Testis (tissue), 5 donors: ENCODE results near the gene UPK3BL2. TPM values are rescaled to one million over a fixed set of nuclear protein-coding genes. Genes with fewer than 3 reads are reported as not detected.
"Not testable (repeated sequence)": the region's sequence is repeated elsewhere in the genome, so short reads cannot be mapped to it uniquely, and the experiment has no call there.

Experiments
- DNase-seq: peaks from one replicate; pipeline ENCODE4 v3.0.0-alpha.2; 2019
- H3K27ac ChIP-seq, 2 donors: fragments of 200-600 bp; sonication (generic); one replicate each; pipeline ENCODE4 v1.5.1; 2019
- H3K27me3 ChIP-seq: fragments of 200-600 bp; sonication (generic); one replicate; pipeline ENCODE4 v1.5.1; 2019
- H3K36me3 ChIP-seq: fragments of 200-600 bp; sonication (generic); one replicate; pipeline ENCODE4 v1.5.1; 2017; ENCODE audit warnings: low read depth; ENCODE audit errors: missing control alignments
- H3K4me1 ChIP-seq: fragments of 200-600 bp; sonication (generic); one replicate; pipeline ENCODE4 v1.5.1; 2019
- H3K4me3 ChIP-seq, 2 donors: fragments of 200-600 bp; sonication (generic); one replicate each; pipeline ENCODE4 v1.5.1; 2017 to 2019
- H3K9me3 ChIP-seq: fragments of 200-600 bp; sonication (generic); one replicate; pipeline ENCODE4 v1.5.1; 2017
- WGBS, 2 donors: methylation state at CpG; one replicate each; pipeline ENCODE4 v1.1.5; 2018; 5-methylcytosine and 5-hydroxymethylcytosine counted together
- intact Hi-C: fragments of 100-400 bp; cut with DNase I; formaldehyde crosslinking; loops from one replicate; pipeline ENCODE4 v1.15.1; 2023; ENCODE audit warnings: low total_unique reads
- long read RNA-seq, 2 donors: transcript quantifications; one replicate each; lab custom pipeline, GENCODE V29; 2026
- polyA plus RNA-seq: library from polyadenylated mRNA; stranded (reverse); fragments of 350-450 nt; fragmentation: Illumina TruSeq; extraction: RNeasy Lipid Tissue Mini Kit (QIAGEN cat#74804); gene quantifications from one replicate; pipeline ENCODE4 v1.2.3, GENCODE V29; 2014; ENCODE audit warnings: low read depth, low replicate concordance; ENCODE audit not compliant: insufficient read depth
- total RNA-seq, 2 donors: library from RNA; depleted of rRNA; stranded (reverse); fragments of >200 nt; gene quantifications; one replicate each; pipeline ENCODE4 v1.2.3, GENCODE V29; 2016

UPK3BL2 gene
- total RNA-seq (10 to 100 TPM in 1 of 2 donors, 1 to 10 TPM in 1; 5.6 to 10.5 TPM), polyA plus RNA-seq (4.4 TPM)
- long read RNA-seq, donor 1 = 0 reads
- long read RNA-seq, donor 2 = 0 reads

GRCh38 chr7:102543596-102543995 lies at the start of gene UPK3BL2:
UPK3BL2 (minus strand) TSS chr7:102543696; CDS start chr7:102543636, 60 bp downstream.
- H3K36me3 ChIP-seq, H3K4me1 ChIP-seq, H3K27me3 ChIP-seq, intact Hi-C loops, H3K27ac ChIP-seq, DNase-seq, H3K4me3 ChIP-seq, H3K9me3 ChIP-seq: not testable (repeated sequence)
- WGBS, 2 donors = no CpG with 5 or more reads among the region's 8 CpGs

- H3K27ac ChIP-seq, H3K4me3 ChIP-seq, DNase-seq, intact Hi-C loops, H3K4me1 ChIP-seq, H3K36me3 ChIP-seq, H3K9me3 ChIP-seq, H3K27me3 ChIP-seq: not testable (repeated sequence)
- WGBS, 2 donors = 29 to 55% methylated on average over 9 of the region's 26 CpGs
These were observed 49.1 kb upstream of the UPK3BL2 start for GRCh38 chr7:102592477-102593019.

GRCh38 chr7:102589857-102590256 lies 46.4 kb upstream of the UPK3BL2 start:
- H3K4me1 ChIP-seq, intact Hi-C loops, H3K27me3 ChIP-seq, H3K4me3 ChIP-seq, H3K27ac ChIP-seq, H3K9me3 ChIP-seq, DNase-seq, H3K36me3 ChIP-seq: not testable (repeated sequence)
- WGBS, 2 donors = no CpG with 5 or more reads among the region's 9 CpGs

- no CpG with 5 or more reads among the region's 5 CpGs for WGBS, 2 donors
These were observed 40.0 kb upstream of the UPK3BL2 start for GRCh38 chr7:102583495-102583894.

GRCh38 chr7:102581722-102582121 lies 38.2 kb upstream of the UPK3BL2 start:
- H3K4me1 ChIP-seq, DNase-seq, H3K27me3 ChIP-seq, H3K36me3 ChIP-seq, H3K27ac ChIP-seq, H3K9me3 ChIP-seq, H3K4me3 ChIP-seq, intact Hi-C loops: not testable (repeated sequence)
- no CpG with 5 or more reads among the region's 5 CpGs for WGBS, 2 donors

More at GRCh38 chr7:102583495-102583894, 40.0 kb upstream of the UPK3BL2 start:
- H3K9me3 ChIP-seq, H3K4me1 ChIP-seq, H3K27ac ChIP-seq, H3K36me3 ChIP-seq, DNase-seq, H3K27me3 ChIP-seq, H3K4me3 ChIP-seq, intact Hi-C loops: not testable (repeated sequence)

- H3K4me1 ChIP-seq, H3K9me3 ChIP-seq, intact Hi-C loops, DNase-seq, H3K27me3 ChIP-seq, H3K36me3 ChIP-seq, H3K27ac ChIP-seq, H3K4me3 ChIP-seq: not testable (repeated sequence)
- WGBS, 2 donors = 90 to 93% methylated on average over 3 to 5 of the region's 5 CpGs
These were observed 35.0 kb upstream of the UPK3BL2 start for GRCh38 chr7:102578486-102578885.

- H3K27ac ChIP-seq, intact Hi-C loops, DNase-seq, H3K4me1 ChIP-seq, H3K27me3 ChIP-seq, H3K4me3 ChIP-seq, H3K9me3 ChIP-seq, H3K36me3 ChIP-seq: not testable (repeated sequence)
- WGBS, 2 donors = 77 to 84% methylated on average over 5 to 7 of the region's 7 CpGs
These were observed 34.1 kb upstream of the UPK3BL2 start for GRCh38 chr7:102577315-102578240.

GRCh38 chr7:102576363-102576762 lies 32.9 kb upstream of the UPK3BL2 start:
- H3K36me3 ChIP-seq, H3K27me3 ChIP-seq, DNase-seq, H3K4me3 ChIP-seq, intact Hi-C loops, H3K9me3 ChIP-seq, H3K27ac ChIP-seq, H3K4me1 ChIP-seq: not testable (repeated sequence)
- WGBS, 2 donors = no CpG with 5 or more reads among the region's 3 CpGs

GRCh38 chr7:102574607-102575006 lies 31.1 kb upstream of the UPK3BL2 start:
- H3K9me3 ChIP-seq, H3K4me1 ChIP-seq, H3K27me3 ChIP-seq, H3K36me3 ChIP-seq, intact Hi-C loops, DNase-seq, H3K27ac ChIP-seq, H3K4me3 ChIP-seq: not testable (repeated sequence)
- WGBS, 2 donors = no CpG with 5 or more reads among the region's 6 CpGs
